Left ventricle myocardium superior (tissue), 1 donor: ENCODE measurements around the gene ADGRA3. TPM values are rescaled to one million over a fixed set of nuclear protein-coding genes. Genes with fewer than 3 reads are reported as not detected.

Experiments
- ATAC-seq: fragments of 200-7000 bp; cut with Tn5 transposase; one replicate; pipeline ENCODE4 v1.9.1; 2020; ENCODE audit warnings: mild to moderate bottlenecking, moderate library complexity
- DNase-seq: peaks from one replicate; pipeline ENCODE4 v3.0.0-alpha.2; 2020
- intact Hi-C: fragments of 100-400 bp; cut with micrococcal nuclease; formaldehyde crosslinking; loops from one replicate; pipeline ENCODE4 v1.11.0; 2022
- total RNA-seq: library from RNA; stranded (reverse); fragmentation: NEBNext Ultra II Directional; extraction: Animal tissue kit (Norgen Biotek cat#: 25700); gene quantifications from one replicate; pipeline ENCODE4 v1.2.1, GENCODE V29; 2021
- donor health status: DM: no; HTN: yes; CAD: no; lungs with severe emphysema.

The ADGRA3 gene
- total RNA-seq, 1 donor from 2014 or later: 37.3 TPM

DNA sequence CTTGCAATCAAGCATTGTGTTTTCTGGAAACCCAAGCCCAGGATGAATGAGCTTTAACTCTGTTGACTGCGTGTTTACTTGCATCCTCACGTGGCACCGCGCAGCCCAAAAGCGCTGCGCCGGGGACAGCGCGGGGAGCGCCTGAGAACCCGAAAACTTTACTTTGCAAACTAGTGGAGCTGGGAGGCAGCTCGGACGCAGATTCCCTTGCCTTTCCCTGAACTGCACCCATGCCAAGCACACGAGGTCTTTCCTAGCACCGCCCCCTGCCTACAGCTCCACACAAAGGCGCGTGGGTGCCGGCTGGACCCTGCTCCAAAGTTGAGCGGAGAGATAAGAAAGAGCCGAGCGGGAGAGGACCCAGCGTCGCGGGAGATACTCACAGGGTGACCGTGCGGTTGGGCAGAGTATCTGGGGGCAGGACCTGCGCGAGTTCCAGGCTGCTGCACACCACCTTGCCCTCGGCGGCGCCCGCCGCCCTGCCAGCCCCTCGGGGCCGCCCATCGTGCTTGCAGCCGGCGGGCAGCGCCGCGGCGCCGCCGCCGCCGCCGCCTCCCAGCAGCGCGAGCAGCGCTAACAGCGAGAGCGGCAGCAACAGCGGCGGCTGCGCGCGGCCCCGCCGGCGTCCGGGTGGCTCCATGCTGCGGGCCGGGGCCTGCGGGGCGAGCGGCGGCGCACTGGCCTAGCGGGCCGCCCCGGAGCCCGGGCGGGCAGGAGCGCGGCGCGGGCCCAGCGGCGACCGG, 550 bp downstream of the ADGRA3 start:
- intact Hi-C loops: no loop called here
- peak; percentile 69 for ATAC-seq
- DNase-seq: peak; percentile 75

DNA sequence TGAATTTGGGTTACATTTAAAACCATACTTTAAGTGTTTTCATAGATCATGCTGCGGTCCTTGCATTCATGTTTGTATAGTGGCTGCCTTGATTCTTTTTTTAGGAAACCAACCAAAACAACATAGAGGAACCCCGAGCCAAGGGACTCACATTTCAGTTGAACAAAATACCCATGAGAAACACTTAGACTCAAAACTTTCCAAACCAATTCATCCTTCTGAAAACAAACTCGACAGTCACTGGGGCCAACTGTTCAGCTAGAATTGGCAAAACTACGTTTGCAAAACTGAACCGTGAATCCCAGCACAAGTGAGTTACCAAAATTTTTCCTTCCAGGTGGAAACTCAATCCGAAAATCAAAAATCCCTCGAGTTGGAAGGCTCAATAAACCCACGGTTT, 1.4 kb downstream of the ADGRA3 start:
- intact Hi-C loops: no loop called here
- DNase-seq (no peak), ATAC-seq (no peak)

DNA sequence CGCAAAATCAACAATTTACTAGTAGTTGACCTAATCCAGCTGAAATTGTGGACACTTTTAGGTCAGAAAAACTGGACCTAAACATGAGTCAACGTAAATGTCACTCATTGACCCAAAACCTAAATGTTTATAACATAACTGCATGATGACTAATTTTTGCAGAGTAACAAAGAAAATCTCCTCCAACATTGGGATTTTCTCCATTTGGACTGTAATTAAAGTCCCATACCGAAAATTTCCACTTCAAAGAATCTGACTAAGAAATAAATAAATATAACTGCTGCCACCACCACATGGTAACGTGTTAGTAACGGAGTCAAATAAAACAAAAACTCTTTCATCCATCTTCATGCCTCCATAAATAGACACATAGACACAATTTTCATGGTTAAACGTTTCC, 1.9 kb downstream of the ADGRA3 start:
- no peak for DNase-seq
- no peak for ATAC-seq
- intact Hi-C loops: no loop called here

DNA sequence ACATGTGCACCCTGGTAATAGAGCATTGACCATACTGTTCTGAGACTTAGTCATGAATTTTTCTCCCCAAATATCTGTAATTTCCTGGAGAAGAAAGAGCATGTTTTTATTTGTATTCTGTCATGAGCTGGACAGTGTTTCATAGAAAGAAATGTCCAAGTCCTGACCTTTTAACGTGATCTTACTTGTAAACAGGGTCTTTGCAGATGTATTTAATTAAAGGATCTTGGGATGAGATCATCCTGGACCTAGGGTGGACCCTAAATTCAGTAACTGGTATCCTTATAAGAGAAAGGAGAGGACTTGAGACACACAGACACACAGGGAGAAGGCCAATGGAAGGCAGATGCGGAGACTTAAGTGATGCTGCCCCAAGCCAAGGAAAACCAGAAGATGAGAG, 3.6 kb downstream of the ADGRA3 start:
- no peak for DNase-seq
- ATAC-seq: no peak
- intact Hi-C loops: no loop called here

DNA sequence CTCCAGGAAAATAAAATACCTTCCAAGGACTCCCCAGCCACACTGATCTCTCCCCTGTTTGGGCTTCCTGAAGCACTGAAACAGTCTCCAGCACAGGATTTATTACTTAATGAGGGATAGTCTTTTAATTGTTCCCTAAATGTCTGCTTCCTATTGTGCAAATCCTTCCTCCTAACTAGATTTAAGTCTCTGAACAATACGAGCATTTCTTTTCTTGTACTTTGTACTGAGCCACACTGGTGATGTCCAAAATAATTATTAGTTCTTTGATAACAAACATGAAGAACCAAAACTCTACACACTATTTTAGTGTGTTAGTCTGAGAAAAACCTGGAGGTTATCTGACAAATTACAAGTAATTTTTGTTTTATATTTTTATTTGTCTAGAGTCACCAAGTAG, 5.1 kb downstream of the ADGRA3 start:
- no peak for ATAC-seq
- intact Hi-C loops: no loop called here
- no peak for DNase-seq

DNA sequence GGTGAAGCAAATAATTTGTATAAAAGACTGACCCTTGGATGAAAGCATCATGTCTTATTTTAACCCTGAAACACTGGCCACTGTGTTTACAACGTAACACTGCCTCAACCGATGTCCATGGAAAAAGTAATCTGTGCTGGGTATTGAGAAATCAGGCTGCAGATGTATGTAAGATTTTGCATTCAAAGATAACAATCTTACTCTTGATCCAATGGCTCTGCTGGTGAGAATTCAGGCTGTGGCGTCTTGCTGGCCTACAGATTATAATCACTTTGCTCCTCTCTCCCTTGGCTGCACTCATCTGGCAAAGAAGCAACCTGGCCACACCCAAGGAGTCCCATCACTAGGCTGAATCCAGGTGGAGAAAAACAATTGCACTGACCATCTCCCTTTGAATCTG, 7.5 kb downstream of the ADGRA3 start:
- DNase-seq (no peak), ATAC-seq (no peak)
- intact Hi-C loops: no loop called here

DNA sequence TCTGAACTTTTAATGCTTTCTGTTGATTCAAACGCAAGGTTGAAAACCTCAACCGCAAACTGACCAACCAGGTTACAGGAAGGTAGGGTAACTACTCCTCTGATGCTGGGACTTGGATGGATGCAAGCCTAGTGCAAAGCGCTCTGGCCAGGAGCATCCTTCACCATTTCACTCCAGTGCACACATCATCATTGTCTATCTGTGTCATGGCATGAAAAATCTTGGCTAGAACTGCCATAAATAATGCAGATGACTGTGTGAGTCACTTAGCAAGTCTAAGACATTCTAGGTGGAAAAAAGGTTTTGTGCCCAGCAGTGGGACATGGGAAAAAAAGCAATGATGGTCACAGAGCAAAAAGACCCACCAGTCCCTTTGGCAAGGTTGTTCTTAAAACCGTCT, 10.9 kb downstream of the ADGRA3 start:
- no peak for ATAC-seq
- intact Hi-C loops: no loop called here

DNA sequence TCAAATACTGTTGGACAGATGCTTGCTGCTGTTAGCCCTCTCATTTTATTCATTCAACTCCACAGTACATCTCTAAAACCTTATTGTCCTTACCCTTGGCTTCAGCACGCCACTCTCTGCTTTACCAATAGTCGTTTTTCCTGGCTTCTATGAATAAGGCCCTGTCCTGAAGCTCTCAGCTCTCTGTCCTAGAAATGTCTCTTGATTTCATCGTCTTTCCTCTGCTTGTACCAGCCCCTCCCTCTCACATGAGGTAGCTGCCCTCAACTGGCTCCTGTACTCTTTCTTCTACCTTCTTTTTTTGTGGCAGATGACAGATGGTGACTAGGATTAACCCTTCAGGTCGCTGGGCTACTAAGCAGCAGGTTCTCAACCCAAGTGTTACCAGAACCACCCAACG, 11.4 kb downstream of the ADGRA3 start:
- intact Hi-C loops: no loop called here
- no peak for ATAC-seq

More for the DNA sequence above, 10.9 kb downstream of the ADGRA3 start:
- DNase-seq: no peak

DNA sequence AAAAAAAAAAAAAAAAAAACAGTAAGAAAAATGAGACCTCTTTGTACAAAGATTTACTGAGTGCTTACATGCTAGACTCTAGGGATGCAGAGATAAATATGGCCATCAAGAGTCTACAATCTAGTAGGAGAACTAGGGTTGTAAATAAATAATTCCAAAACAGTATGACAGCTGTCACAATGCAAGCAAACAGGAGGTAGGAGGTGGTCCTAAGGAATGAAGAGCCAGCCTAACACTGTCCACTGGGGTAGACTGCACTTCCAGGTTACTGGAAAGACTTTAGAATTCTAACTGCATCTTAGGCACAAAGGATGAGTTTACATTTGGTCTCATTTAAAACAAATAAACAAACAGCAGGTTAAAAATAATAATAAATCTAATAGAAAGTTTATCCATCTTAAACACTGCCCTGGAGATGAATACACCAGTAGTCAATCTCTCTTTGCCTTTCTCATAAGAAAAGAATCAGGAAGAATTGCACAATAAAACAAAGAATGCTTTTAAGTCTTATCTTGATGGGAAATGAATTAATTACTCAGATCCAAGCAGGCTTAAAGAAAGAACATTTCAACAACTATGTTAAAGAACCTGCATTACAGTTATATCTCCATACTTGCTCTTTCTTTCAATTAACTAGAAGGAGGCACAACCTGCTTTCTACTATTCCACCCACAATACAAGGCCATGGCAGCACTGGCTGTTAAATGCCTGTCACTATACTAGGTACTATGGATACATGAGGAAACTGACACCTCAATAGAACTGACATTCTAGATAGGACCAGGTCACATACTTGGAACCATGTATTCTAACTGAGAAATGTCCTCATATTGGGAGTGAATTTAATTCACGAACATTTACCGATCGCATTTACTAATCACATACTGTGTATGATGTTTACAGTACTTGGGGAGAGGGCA, 12.7 kb downstream of the ADGRA3 start:
- DNase-seq (no peak), ATAC-seq (peak; percentile 50)
- intact Hi-C loops: no loop called here

More for the DNA sequence above, 11.4 kb downstream of the ADGRA3 start:
- no peak for DNase-seq

DNA sequence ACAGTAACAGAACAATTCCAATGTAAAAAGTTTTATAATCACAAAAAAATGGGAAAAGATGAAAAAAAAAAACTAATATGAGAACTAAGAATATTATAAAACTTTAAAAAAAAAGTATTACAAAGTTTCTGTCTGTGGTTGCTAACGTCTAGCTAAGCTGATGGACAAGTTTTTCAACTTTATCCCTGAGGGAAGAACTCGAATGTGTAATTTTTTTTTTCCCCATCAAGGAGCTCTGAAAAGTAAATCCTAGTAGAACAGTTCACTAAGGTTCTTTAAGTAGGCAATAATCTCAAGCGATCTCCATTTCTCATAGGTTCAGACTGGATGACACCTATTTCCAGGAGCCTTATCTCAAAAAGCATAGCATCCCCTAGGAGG, 14.2 kb downstream of the ADGRA3 start:
- intact Hi-C loops: no loop called here
- DNase-seq: no peak
- no peak for ATAC-seq

DNA sequence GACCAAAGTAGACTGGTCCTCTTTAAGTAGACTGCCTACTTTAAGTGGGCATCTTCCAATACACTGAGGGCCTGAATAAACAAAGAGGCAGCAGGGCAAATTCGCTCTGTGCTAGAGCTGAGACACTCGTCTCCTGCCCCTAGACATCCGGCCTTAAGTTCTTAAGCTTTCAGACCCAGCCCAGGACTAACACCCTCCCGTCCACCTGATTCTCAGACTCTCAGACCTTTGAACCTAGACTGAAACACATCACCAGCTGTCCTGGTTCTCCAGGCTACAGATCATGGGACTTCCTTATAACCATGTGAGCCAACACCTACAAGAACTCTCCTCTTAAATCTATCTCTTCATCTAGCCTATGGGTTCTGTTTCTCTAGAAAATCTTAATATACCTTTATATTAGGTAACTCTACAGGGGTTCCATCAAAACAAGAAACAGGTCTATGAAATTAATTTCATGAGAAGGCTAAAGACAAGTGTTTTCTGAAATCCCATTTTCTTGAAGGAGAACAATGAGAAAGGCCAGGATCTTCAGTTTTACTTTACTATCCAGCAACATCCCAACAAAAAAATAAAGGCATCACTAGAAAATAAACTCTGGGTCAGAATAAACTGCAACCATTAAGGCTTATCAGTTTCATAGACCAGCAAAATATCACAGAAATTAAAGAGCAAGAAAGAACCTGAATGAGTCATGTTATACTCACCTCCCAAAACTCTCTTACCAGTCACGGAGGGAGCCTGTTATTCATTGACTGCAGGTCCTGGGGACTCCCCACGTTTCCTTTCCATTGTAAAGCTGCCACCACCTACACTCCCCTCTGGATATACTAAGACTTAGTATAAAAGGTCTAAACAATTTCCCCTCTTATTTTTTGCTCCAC, 14.8 kb downstream of the ADGRA3 start:
- no peak for DNase-seq
- intact Hi-C loops: no loop called here
- ATAC-seq: no peak

DNA sequence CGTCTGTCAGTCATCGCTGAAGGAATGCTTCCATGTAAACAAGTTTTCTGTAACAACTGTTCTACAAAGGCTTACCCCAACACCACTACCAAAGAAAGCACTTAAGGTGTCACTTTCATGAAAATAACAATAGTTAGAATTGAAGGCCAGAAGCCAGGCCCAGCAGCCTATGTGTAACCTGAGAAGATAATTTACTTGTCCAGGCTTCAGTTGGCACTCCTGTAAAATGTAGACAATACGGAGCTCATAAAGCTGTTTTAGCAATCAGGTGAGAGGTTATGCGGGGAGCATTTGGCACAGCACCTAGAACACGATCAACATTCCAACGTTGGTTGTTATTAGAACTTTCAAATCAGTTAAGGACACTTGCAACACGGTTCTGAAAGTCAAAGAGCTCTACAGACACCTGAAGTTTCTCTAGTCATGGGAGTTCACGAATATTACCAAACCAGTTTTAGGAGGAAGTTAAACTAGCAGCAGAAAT, 15.7 kb downstream of the ADGRA3 start:
- intact Hi-C loops: no loop called here
- DNase-seq (no peak), ATAC-seq (peak; percentile 87)

DNA sequence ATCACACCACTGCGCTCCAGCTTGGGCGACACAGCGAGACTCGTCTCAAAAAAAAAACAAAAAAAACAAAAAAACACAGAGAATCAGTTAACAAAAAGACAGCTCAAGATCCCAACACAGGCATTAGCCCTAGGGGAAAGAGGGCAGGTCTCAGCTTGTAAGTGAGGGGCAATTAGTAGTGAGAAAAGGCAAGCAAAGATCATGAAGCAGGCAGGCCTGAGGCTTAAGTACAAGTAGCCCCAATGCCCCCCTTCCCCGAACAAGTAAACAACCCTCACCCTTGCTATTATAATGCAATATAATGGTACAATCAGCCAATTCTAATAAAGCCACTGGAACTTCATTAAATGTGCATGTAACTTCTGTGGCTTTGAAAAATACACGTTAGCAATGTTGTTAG, 17.0 kb downstream of the ADGRA3 start:
- no peak for ATAC-seq
- intact Hi-C loops: no loop called here
- no peak for DNase-seq

DNA sequence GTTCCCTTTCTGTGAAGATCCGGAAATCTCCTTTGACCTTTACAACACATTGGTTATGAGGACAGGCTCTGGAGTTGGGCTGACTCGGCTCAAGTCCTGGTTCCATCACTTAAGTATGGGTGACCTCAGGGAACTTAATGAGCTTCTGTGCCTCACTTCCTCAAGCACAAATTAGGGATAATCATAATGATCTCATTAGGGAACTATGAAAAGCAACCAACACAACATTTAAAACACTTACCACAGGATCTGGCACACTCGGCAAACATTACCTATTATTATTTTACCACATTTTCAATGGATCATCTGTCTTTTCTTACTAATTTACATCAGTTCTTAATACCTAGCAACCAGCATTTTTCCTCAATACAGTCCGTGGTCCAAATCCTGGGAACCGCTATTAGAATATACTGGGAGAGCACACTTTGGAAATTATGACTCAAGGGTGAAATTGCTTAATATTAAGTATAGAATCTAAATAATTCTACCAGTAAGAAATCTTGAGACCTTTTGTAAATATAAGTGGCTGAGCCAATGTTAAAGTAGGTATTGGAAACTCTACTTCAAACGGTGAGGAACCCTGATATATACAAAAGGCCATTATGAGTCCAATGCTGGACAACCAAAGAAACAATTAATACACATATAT, 19.6 kb downstream of the ADGRA3 start:
- DNase-seq (no peak), ATAC-seq (no peak)
- intact Hi-C loops: no loop called here

DNA sequence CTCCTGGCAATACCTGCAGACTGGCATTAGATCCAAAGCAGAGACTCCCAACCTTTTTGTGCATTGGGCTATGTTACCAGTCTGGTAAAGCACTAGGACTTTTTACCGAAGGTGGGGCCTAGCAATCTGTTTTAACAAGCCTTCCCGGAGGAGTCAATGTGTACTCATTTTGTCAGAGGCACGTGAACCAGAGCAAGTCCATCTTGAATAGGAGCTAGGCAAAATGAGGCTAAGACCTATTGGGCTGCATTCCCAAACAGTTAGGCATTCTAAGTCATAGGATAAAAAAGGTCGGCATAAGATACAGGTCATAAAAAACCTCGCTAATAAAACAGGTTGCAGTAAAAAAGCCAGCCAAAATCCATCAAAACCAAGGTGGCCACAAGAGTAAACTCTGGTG, 22.3 kb downstream of the ADGRA3 start:
- intact Hi-C loops: no loop called here

DNA sequence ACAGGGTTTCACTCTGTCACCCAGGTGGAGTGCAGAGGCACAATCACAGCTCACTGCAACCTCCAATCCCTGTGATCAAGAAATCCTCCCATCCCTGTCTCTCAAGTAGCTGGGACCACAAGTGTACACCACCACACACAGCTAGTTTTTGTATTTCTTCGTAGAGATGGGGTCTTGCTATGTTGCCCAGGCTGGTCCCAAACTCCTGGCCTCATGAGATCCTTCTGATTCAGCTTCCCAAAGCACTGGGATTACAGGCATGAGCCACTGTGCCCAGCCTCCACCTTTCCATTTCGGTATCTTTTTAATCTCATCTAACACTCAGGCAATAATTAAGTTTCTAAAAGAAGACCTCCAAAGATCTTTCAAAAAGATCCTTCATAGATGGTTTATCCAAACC, 22.9 kb downstream of the ADGRA3 start:
- ATAC-seq (no peak), DNase-seq (no peak)
- intact Hi-C loops: no loop called here

More for the DNA sequence above, 22.3 kb downstream of the ADGRA3 start:
- ATAC-seq: no peak
- DNase-seq: no peak

DNA sequence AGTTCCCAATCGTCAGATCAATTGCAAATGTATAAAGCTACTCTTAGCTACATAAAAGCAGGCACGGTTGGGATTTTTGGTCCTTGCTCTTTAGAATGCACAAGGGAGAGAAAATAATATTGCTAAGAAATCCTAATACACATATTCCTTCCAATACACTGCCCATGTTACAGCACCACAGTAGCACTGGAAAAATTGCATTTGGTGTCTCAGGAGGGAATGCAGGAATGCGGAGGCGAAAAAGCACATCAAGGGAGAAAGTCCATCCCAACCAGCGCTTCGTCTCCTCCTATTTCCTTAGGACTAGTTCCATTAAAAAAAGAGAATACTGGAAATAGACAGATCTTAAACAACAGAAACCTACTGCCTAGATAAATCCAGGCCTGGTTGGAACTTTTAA, 23.9 kb downstream of the ADGRA3 start:
- intact Hi-C loops: no loop called here
- ATAC-seq (no peak), DNase-seq (no peak)

DNA sequence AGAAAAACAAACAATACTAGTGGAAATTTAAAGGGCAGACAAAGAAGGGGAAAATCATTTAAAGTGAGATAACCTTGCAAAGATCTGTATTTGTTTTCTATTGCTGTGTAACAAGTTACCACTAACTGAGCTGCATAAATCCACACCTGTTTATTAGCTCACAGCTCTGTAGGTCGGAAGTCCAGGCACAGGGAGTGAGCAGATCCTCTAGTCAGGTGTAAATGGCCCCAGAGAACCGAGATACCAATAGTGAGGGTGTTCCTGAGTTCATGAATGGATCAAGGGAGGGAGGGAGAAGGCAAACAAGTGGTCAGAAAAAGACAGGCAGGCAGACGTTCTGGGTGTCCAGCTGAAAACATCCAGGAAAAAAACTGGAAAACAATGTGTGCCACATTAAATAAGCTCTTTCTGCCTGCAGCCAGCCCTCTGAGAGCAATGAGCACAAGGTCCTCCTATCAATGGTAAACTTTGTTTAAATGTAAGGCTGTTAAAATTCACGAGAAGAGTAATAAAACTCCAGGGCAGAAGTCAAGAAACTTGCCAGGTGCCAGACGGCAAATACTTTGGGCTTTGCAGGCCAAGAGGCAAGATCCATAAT, 25.0 kb downstream of the ADGRA3 start:
- ATAC-seq: no peak
- no peak for DNase-seq
- intact Hi-C loops: no loop called here

DNA sequence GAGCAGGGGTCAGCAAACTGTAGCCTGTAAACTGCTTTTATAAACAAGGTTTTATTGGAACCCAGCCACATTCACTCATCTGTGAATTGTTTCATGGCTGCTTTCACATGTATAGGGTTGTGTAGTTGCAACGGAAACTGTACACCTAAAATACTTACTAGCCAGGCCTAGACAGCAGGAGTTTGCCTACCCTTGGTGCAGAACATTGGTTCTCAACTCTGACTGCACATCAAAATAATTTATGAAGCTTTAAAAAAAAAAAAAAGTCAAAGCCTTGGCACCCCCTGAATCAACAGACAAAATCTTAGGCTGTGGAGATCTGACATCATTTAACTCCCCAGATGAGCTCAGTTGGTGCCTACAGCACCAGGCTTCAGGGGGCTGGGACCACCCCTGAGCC, 27.8 kb downstream of the ADGRA3 start:
- DNase-seq: no peak
- no peak for ATAC-seq
- intact Hi-C loops: no loop called here
